ENCODE results near the gene PHF20.
"Not testable (repeated sequence)": the region's sequence is repeated elsewhere in the genome, so short reads cannot be mapped to it uniquely, and the experiment has no call there.

PHF20 gene

DNA sequence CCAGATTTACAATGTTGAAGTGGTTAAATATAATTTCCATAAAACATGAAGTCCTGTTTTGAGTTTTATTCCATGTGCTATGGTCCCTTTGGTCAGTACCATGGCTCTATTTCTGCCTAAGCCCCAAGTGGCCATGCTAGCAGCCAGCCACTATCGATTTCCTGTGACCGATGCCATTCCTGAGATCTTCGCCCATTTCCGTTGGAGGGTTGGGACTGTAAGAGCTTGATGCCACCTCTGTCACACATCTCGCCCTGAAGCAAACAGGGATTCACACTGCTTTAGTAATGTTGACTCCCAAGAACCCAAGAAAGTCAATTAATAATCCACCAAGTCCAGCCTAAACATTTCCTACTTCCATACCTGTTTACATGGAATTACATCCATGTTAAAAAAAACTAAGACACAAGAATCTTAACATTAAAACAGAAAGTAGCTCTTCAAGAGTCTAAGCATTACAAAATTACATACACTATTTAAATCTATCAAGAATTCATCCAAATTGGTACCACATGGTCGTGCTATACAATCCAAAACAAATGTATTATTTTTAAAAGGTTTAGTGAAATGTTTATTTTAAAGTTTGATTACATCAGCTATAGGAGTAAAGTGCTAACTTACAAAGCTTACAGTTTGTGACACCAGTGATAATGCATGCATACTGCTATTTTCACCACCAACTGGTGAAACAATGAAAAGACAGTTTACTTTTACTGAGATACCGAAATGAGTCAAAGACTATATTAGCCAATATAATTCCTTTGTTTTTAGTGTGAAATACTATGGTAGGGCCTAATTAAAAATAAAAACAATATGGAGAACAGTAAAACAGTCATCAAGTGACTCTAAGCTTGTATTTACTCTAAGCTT lies 32.3 kb upstream of the PHF20 start:
- no peak for DNase-seq

DNA sequence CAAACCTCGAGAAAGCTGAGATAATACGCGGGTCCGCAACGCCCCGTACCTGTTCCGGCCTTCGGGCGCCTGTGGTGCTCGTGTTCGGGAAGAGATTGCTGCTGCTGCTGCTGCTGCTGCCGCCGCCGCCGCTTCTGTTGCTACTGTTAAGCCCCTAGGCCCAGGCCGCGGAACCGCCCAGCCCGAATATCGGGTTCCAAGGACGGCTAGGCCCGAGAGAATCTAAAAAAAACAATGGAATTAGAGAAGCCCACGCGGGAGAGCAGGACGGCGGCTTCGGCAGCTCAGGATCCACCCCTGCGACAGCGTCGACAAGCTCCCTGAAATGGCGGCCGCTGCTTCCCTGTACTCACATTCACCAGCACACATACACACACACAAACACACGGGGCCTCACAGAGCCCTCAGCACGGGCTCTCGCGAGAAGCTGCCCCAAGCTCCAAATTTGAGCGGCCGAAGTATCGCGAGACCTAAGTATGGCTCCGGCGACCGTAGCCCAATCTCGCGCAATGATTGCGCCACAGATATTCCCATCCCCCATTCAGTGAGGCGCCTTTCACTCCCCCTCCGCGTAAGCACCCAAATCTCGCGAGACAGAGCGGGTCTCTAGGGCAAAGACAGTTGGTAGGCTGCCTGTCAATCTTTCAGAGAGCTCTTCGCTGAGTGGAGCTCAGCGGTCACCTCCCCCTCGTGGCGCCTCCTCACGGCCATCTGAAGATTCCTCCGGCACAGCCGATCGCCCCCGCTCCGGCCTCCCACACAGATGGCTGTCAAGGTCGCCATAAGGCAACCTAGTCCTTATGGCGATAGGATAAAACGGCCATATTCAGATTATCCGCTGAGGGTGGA lies 29.7 kb upstream of the PHF20 start, which contains the start of gene RBM39:
RBM39 (minus strand) TSS at position 369 of the 849 bp plus-strand sequence. CDS start 1,386 bp downstream, outside the sequence.
- peak; percentile 99 for DNase-seq

DNA sequence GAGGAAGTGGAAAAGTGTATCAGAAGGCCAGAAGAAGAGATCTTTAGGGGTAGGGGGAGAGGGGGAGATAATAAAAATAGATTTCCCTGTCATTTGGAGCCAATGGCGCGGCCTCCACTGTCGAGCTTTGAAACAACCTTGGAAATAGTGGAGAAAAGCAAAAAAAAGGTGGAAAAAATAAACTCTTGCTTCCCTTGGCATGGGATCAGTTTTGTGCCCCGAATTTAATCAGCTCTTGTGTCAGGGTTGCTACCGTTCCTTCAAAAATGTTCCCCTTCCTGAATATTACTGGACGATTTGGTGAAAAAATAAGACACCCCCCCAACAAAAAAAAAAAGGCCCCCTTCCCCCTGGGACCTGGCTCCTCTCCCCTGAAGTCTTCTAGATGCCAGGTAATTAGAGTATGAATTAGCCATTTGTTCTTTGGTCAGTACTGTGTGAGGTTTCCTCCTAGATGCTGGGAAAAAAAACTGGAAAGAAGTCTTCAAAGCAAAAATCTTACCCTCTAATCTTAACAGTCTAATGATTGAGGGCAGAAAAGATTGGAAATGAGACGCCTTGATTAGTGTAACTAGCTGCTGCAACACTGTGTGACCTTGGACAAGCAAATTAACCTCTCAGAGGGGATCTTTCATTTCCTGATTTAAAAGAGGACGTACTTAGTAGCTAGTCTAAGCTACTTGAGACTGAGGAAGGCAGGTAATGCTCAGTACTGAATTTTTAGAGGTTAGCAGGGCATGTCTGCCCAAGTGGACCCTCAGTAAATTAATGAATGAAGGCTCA lies 28.9 kb upstream of the PHF20 start:
- DNase-seq, result peak; percentile 37

DNA sequence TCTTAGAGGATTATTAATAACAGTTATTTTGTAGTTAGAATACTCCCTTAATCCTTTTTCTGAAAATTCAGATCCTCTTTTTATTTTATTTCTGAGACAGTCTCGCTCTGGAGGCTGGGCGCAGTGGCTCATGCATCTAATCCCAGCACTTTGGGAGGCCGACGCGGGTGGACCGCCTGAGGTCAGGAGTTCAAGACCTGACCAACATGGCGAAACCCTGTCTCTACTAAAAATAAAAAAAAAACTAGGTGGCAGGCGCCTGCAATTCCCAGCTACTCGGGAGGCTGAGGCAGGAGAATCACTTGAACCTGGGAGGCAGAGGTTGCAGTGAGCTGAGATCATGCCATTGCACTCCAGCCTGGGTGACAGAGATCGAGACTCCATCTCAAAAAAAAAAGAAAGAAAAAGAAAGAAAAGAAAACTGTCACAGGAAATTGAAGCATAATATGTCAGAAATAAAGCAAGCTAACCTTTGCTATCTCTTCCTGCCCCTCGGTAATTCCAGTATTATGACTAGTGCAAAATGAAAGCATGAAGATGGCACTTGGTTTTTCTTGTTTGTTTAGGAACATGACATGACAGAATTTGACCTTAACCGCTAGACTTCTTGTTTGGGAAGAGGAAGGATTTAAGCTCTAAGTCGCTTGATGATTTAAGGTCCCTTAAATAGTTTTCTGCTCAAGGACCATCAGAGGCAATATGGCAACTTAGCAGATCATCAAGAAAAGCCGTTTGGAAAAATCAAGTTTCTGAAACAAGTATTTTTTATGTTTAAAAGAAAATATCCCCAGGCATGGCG lies 27.9 kb upstream of the PHF20 start:
- no peak for DNase-seq

DNA sequence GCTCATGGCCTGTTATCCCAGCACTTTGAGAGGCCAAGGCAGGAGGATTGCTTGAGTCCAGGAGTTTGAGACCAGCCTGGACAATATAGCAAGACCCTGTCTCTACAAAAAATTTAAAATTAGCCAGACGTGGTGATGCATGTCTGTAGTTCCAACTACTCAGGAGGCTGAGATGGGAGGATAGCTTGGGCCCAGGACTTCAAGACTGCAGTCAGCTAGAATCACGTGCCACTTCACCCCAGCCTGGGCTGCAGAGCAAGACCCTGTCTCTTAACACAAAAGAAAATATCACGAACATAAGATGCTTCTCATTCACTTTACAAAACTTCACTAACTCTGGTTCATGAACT lies 27.3 kb upstream of the PHF20 start:
- not testable (repeated sequence) for DNase-seq

DNA sequence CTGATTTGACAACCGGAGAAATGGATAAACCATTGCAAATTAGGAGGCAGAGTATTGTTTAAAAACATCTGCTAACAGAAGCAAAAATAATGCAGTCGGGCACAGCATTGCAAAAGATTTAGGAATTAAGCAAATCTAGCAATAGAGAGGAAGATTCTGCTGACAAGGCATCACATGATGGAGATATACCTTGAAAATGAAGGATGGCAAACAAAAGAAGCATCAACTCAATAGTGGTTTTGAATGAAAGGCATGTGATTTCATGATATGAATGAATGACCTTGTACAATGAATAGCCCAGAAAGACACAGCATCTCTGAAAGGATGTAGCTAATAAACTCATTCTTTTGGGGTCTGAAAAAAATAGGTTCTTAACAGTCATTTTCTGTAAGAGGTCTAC lies 21.2 kb upstream of the PHF20 start:
- DNase-seq, result no peak

DNA sequence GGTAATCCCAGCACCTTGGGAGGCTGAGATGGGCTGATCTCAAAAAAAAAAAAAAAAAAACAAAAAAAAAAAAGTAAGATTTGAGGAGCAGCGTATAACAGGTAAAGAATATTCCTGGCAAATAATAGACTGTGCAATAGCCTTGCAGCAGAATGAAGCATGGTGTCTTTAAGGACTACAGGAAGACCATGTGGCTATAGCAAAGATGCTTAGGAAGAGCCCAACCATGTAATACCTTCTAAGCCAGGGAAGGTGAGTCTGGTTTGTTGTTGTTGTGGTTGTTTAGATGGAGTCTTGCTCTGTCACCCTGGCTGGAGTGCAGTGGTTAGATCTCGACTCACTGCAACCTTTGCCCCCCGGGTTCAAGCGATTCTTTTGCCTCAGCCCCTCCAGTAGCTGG lies 15.4 kb upstream of the PHF20 start:
- no peak for DNase-seq

DNA sequence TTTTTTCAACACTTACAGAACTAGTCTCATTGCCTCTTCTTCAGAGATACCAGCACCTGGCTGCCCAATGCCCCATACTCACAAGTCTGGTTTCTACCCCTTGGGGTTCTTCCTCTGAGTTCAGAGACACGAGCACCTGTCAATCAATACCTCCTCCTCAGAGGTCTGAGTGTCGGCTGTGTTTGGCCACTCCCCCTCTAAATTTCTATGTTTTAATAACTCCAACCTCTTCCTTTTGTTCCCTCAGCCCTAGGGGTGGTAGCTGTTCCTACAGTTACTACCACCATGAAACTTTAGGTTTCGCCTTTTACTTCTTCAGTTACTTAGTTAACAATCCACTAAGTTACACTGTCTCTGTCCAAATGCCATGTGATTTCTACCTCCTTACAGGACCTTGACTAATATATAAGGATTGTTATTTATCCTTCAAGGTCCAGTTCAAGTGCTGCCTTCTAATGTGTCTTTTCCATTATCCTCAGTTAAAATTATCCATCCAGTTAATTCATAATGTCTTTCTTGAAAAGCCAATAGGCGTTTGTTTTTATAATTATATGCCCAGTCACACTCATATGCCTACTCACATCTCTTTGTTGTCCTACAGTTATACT lies 14.6 kb upstream of the PHF20 start:
- no peak for DNase-seq

DNA sequence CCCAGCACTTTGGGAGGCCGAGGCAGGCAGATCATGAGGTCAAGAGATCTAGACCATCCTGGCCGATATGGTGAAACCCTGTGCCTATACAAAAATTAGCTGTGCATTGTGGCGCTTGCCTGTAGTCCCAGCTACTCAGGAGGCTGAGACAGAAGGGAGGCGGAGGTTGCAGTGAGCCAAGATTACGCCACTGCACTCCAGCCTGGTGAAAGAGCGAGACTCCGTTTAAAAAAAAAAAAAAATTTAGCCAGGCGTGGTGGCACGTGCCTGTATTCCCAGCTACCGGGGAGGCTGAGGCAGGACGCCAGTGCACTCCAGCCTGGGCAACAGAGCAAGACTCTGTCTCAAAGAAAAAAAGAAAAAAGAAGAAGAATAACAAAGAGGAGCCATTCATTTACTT lies 10.3 kb upstream of the PHF20 start:
- not testable (repeated sequence) for DNase-seq

DNA sequence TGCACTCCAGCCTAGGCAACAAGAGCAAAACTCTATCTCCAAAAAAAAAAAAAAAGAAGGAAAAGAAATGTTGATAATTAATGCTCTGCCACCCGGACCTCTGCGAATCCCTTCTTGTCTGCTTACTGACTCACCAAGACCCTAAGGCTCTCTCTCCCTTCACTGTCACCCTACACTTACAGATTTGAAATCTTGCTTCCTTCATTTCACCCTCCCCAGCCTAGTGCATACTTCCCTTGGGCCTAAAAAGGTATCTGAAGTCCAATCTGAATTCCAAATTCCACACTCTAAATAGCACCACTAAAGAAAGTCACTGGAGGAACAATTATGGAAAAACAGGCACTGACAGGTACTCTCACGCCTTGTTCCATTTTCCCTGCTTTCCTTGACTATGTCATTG lies 9.4 kb upstream of the PHF20 start:
- DNase-seq, result no peak

DNA sequence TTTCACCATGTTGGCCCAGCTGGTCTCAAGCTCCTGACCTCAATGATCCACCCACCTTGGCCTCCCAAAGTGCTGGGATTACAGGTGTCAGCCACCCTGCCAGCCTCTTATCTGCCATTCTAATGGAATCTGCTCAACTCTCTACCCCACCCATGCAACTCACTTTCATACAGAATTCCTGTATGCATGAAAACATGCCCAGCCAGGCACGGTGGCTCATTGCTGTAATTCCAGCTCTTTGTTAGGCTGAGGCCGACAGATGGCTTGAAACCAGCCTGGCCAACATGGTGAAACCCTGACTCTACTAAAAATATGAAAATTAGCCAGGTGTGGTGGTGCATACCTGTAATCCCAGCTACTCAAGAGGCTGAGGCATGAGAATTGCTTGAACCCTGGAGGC lies 6.9 kb upstream of the PHF20 start:
- not testable (repeated sequence) for DNase-seq

DNA sequence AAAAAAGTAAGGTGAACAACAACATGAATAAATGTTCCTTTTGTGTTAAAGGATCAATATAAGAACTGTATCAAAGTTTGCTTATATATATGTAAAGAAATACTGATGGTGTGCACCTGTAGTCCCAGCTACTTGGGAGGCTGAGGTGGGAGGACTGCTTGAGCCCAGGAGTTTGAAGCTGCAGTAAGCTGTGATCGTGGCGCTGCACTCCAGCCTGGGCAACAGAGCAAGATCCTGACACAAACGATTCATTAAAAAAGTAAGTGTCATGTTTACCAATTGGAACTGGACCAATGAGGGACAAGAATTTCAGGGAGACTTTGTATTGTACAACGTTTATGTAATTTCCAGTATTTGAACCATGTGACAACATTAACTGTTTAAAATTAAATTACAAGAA lies 5.0 kb upstream of the PHF20 start:
- no peak for DNase-seq

DNA sequence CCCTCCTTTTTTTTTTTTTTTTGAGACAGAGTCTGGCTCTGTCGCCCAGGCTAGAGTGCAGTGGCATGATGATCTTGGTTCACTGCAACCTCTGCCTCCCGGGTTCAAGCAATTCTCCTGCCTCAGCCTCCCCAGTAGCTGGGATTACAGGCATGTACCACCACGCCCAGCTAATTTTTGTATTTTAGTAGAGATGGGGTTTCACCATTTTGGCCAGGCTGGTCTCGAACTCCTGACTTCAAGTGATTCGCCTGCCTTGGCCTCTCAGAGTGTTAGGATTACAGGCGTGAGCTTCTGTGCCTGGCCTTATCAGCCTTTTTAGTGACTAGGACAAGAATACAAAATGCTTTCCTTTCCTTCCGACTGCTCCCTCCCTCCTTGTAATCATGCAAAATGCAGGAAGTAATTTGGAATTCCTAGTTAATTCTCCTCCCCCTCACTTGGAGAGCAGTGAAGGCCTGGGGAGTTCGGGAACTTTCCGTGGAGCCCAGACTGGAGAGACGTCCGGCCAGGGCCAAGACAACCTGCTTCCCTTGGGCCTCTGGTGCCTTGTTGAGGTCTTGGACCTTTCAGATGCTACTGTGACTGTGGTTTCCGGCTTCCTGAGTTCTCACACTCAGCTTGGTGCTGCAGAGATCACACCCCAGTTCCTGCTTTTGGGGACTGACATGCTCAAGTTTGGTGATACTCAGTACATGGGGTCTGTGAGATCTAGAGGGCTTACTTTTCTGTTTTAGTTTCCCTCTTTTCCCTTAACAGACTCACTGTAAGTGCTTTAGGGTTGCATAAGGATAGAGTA lies 3.9 kb upstream of the PHF20 start:
- DNase-seq, result no peak

DNA sequence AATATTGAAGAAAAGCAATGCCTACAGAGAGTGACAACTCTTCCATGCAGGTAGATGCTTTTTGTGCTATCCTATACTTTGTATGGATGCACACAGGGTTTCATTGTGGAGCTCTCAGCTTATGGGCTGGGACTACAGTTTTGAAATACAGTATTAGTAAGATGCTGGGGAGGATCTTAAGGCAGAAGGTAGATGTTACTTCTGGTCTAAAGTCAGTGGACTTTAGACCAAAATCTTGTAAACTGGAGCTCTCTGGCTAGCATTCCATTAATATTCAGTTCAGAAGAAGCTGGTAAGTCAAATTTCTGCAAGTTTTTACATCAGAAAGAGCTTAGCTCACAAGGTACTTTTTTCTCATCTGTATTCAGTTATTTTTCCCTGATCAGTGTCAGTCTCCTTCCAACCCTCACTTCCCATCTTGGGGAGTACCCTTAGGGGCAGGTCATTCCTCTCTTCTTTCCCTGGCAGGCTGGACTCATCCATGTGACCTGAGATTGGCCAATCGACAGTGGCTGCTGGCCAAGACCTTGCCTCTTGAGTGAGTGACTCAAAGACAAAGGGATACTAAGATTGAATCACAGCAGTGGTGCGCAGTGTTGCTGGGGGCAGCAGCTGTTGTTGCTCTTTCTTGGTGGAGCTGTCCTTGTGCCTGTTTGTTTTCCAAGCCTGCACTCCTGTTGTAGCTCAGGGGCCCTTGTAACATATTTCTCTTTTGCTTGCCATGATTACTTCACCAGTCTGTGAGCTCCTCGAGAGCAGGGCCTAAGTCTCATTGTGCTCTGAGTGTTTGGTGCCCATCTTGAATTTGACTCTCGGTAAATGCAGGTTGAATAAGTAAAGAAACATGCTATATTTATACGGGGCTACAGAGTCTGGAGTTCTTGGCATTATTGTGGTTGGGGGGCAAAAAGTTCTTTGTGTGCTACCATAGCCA lies 2.8 kb upstream of the PHF20 start:
- DNase-seq, result peak; percentile 88

DNA sequence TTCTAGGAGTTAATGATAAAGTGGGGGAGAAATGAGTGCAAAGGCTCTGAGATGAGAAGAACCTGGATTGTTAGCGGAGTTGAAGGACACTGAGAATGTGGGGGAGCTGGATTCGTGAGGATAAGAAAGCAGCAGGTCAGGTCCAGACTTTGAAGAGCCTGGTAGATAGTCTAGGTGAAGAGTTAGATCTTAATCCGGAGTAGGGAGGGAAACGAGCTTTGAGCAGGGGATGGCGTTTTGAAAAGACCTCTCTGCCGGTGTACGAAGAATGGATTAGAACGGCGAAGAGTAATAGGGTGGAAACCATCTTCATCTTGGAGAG lies 487 bp upstream of the PHF20 start:
- DNase-seq, result no peak

DNA sequence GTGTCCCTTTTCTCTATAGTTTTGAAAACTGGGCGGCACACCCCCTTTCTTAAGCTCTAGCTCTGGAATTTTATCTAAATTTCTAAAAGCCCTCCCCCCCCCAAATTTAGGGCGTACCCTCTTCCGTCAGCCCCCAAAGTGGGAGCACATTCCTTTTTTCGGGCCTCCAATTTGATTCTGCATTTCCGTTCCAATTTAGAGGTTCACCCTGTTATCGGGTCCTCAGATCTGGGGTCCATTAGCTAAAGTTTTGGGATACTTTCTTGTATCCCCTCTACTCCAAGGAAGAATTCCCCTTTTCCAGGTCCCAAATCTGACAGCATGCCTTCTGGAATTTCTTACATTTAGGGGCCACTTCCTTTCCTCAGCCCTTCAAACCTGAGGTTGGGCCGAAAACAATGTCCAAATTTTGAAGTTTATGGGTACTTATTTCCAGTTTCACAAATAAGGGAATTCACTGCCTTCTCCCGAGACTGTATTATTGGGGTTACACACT lies 796 bp downstream of the PHF20 start:
- no peak for DNase-seq

DNA sequence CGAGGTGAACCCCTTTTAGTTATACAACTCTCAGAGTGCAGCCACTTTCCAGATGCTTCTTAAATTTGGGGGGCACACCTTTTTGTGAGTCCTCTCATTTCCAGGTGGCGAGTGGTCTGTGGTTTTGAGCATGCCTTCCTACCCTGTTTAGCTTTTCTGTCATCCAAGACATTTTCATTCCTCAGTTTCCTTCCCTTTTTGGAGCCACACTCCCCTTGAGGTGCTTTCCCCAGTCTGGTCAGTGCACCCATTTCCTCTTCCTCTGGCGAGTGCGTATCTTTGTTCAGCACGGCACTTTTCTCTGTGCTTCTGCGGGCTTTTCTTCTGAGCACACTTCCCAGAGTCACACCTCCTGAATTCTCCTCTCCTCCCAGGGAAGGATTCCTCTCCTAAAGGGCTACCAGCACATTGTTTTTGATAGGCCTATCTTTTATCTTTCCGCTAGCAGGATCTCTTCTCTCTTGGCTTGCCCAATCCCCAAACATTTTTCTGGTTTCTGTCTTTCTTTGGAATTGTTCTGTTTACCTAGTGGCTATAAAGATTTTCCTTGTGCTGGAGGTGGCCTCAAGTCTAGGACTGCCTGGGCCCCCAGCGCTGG lies 1.4 kb downstream of the PHF20 start:
- DNase-seq, result no peak

DNA sequence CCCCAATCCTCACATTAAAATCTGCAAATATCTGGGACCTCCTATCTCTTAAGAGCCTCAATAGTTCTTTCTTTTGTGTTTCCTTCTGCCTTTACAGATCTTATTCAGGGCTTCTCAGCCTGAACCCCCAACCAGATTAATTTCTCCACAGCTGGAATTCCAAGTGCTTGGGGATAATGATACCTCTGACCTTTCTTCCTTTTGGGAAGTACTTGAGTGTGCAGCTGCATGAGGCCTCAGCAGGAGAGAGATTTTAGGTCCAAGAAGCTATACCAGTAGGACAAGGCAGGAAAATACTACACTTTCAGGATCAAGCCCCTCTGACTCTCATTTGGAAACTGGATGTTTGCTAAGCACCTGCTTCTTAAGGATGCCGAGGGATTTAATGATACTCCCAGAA lies 2.6 kb downstream of the PHF20 start:
- DNase-seq, result no peak

DNA sequence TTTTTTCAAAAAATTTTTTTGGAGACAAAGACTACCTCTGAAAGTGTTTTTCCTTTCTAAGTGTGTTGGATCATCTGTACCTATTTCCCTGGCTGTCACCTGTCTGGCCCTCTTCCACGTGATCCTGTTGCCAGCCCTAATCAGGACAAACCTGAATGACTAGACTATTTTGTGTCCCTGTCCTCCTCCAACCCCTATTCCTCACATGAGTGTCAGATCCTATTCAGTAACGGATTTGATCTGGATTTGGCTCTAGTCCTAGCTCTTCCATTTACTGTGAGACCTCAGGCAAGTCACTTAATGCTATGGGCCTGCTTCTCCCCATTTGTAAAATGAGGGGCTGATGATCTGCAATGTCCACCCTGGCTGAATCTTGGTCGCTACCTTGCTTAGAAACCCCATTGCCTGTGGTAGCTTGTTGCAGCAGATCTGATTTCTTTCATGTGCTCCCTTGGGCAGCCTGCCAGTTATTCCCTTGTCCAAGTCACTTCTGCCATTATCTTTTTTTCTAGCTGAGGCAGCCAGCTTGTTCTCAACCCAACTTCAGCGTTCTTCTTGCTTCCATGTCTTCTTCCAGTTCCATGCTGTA lies 4.8 kb downstream of the PHF20 start:
- DNase-seq, result no peak
